GM18519 (cell line): ENCODE results near the gene RFX2.
"Not testable (repeated sequence)": the region's sequence is repeated elsewhere in the genome, so short reads cannot be mapped to it uniquely, and the experiment has no call there.

Experiments used
- ATAC-seq: cut with Tn5 transposase; IDR thresholded peaks from one replicate; pipeline ENCODE4 v1.9.1; 2021; ENCODE audit warnings: mild to moderate bottlenecking, moderate library complexity; ENCODE audit not compliant: unreplicated experiment, low FRiP score

RFX2 gene

GRCh38 chr19:5977785-5978605 lies 132.3 kb downstream of the RFX2 start, which contains the start of gene RANBP3:
TSS of gene RANBP3 (minus strand) at chr19:5978140. CDS start at chr19:5978082, 58 bp downstream.
- ATAC-seq: peak; percentile 83

GRCh38 chr19:5977222-5977784 lies 133.0 kb downstream of the RFX2 start:
- ATAC-seq: no peak

GRCh38 chr19:5976768-5977167 lies 133.5 kb downstream of the RFX2 start:
- no peak for ATAC-seq

- ATAC-seq: no peak
Observed at GRCh38 chr19:5975388-5975728, 134.9 kb downstream of the RFX2 start.

- ATAC-seq: no peak
Observed at GRCh38 chr19:5974721-5975387, 135.4 kb downstream of the RFX2 start.

GRCh38 chr19:5973867-5974635 lies 136.2 kb downstream of the RFX2 start:
- ATAC-seq: no peak

- no peak for ATAC-seq
Observed at GRCh38 chr19:5973376-5973775, 136.9 kb downstream of the RFX2 start.

- no peak for ATAC-seq
Observed at GRCh38 chr19:5972355-5972731, 138.0 kb downstream of the RFX2 start.

- ATAC-seq: no peak
Observed at GRCh38 chr19:5971714-5972354, 138.5 kb downstream of the RFX2 start.

GRCh38 chr19:5969476-5969875 lies 140.8 kb downstream of the RFX2 start:
- ATAC-seq: no peak

- no peak for ATAC-seq
Observed at GRCh38 chr19:5968431-5969373, 141.6 kb downstream of the RFX2 start.

GRCh38 chr19:5967994-5968430 lies 142.3 kb downstream of the RFX2 start:
- no peak for ATAC-seq

GRCh38 chr19:5967571-5967970 lies 142.7 kb downstream of the RFX2 start:
- no peak for ATAC-seq

- ATAC-seq: no peak
Observed at GRCh38 chr19:5966941-5967340, 143.4 kb downstream of the RFX2 start.

GRCh38 chr19:5966215-5966614 lies 144.1 kb downstream of the RFX2 start:
- ATAC-seq: no peak

- ATAC-seq: no peak
Observed at GRCh38 chr19:5964816-5965565, 145.3 kb downstream of the RFX2 start.

GRCh38 chr19:5963855-5964254 lies 146.4 kb downstream of the RFX2 start:
- ATAC-seq: no peak

GRCh38 chr19:5963259-5963658 lies 147.0 kb downstream of the RFX2 start:
- not testable (repeated sequence) for ATAC-seq
